Activated CD4-positive, CD25-positive, alpha-beta regulatory T cell treated with anti-CD3 and anti-CD28 coated beads, Interleukin-2, amount 50 U/mL, for 16 hours (primary cell): Measurements from ENCODE around the gene RSAD1.
A peak's percentile ranks its signal among the peaks of the same experiment; 100 is the strongest.

Experiments
- DNase-seq: peaks from one replicate; pipeline ENCODE4 v3.0.0-alpha.2; 2020; ENCODE audit warnings: low read depth, low spot score

Gene RSAD1

DNA sequence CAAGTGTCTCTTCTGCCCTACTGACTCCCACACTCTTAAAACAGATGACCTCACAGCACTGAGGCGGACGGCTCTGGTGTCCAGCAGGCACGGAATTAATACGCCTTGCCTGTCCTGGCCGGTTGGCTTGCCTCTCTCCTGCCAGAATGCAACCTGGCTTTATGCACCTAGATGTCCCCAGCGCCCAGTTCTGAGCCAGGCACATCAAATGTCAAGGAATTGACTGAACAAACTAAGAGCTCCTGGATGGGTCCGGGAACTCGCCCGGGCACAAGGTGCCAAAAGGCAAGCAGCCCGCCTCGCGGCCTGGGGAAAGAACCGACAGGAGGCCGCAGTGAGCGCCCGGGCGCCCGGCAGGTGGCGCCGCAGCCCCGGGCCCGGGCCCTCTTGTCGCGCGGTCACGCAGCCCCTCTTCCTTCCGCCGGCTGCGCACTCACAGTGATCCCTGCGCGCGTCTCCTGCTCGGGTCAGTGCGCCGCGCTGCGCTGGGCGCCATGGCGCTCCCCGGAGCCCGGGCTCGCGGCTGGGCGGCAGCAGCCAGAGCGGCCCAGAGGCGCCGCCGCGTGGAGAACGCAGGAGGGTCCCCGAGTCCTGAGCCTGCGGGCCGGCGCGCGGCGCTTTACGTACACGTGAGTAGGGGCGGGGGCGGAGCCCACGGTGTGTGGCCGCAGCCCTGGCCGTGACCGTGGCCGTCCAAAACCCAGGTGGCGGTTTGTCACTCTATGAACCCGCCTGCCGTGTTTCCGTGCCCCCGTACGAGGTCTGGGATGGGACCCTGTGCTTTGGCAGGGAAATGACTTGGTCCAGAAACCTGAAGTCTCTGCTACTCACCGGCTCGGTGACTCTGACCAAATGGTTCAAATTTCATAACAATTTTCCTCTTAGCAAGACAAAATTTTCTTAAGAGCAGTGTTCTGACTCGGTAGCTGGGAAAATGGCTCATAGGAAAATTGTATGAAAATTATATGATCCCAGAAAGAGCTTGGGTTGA, at the start of gene RSAD1:
Gene RSAD1 (plus strand): TSS at position 470 of the 991 bp plus-strand sequence. CDS start 25 bp downstream, at position 495.
- peak; percentile 69 for DNase-seq

DNA sequence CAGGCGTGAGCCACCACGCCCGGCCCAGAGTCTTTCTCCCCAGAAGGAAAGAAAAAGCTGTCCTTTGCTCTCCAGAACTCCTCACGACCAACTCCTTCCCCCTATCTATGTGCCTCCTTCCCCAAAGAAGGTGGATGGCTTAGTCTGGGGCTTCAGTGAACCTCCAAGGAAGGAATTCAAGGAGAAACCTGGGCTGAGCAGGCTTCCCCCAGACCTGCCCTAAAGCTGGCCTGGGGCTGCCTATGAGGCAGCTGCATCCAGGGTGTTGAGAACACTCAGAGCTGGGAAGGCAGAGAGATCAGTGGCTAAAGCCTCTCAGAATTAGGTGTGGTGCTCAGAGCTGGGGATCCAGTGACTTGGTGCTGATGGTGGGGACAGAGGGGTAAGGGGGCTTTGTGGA, 48.9 kb upstream of the RSAD1 start:
- no peak for DNase-seq

- no peak for DNase-seq
Observed at GRCh38 chr17:50430821-50431618, 47.6 kb upstream of the RSAD1 start.

GRCh38 chr17:50432125-50432762, 46.4 kb upstream of the RSAD1 start:
- DNase-seq, result no peak

DNA sequence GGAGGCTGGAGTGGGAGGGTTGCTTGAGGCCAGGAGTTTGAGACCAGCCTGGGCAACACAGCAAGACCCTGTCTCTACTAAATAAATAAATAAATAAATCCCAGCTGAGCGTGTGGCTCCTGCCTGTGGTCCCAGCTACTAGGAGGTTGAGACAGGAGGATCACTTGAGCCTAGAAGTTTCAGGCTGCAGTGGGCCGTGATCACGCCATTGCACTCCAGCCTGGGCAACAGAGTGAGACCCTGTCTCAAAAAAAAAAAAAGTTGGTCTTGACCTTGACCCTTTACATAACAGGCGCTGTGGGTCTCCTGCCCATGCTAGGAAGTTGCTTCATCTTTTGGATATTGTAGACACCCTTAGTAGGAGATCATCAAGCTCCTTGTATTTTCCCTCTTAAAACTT, 41.3 kb upstream of the RSAD1 start:
- DNase-seq, result no peak

DNA sequence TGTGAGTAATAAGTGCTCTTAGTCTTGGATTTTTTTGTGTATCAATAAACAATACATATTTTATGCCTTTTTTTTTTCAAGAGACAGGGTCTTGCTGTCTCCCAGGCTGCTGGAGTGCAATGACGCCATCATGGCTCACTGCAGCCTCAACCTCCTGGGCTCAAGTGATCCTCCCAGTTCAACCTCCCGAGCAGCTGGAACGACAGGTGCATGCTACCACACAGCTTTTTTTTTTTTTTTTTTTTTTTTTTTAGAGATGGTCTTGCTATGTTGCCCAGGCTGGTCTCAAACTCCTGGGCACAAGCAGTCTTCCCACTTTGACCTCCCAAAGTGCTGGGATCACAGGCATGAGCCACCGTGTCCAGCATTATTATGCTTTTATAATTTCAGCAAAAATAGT, 39.7 kb upstream of the RSAD1 start:
- DNase-seq, result no peak

DNA sequence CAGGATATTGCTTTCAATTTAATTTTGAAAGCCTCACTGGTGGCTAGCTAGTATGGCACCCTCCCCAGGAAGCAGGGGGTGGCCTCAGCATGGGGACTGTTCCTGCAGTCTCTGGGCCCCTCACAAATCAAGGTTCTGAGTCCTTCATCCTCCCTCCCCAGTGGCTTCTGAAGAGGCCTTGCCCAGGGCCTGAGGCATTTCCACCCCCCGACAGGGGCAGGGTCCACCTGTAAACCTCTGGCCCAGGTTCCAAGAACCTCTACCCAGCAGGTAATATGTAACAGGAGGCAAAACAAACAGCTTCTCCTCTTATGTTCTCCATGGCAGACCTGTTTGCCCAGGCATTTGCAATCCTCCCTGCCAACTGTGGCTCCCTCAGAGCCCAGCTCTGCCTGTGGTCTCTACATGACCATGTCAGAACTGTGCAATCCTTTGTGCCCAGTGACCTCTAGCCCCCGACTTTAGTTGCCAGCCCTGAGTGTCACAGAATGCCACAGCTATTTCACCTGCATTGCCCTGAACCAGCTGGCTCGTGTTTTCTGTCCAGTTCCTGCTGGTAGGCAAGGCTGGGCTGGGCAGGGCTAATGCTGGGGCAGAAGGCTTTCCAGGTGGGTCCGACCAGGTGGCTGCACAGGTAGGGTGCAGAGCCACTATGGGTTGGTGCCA, 38.4 kb upstream of the RSAD1 start:
- DNase-seq, result no peak

DNA sequence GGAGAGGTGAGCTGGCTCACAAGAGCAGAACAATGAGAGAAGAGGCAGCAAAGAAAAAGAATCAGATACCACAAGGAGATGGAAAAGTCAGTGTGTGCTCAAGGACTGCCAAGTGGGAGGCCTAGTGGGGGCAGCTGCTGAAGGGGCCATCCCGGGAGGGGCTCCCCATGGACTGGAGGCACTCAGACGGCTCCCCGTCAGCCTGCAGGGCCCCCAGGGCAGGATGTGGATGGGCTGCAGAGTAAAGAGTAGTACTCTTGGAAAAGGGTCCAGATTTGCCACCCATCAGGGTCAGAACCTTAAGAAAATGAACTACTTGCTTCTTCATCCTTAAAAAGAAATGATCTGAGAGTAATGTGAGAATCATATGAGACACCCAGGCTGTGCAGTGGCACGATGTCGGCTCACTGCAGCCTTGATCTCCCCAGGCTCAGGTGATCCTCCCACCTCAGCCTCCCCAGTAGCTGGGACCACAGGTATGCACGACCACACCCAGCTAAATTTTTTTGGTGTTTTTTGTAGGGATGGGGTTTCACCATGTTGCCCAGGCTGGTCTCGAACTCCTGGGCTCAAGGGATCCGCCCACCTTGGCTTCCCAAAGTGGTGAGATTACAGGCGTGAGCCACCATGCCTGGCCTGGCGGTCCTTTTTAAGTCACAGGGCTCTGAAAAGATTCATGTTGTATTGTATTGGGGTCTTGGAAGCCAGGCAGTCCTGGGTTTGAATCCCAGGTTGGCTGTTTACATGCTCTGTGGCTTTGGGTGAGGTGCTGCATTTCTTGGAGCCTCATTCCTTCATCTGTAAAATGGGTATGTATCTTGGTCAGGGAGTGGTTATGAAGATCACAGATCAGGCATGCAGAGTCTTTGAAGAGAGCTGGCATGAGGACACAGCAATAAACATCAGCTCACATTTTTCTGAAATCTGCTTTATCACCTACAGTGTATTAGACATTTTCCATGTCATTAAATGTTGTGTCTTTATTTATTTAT, 37.5 kb upstream of the RSAD1 start:
- DNase-seq, result no peak

DNA sequence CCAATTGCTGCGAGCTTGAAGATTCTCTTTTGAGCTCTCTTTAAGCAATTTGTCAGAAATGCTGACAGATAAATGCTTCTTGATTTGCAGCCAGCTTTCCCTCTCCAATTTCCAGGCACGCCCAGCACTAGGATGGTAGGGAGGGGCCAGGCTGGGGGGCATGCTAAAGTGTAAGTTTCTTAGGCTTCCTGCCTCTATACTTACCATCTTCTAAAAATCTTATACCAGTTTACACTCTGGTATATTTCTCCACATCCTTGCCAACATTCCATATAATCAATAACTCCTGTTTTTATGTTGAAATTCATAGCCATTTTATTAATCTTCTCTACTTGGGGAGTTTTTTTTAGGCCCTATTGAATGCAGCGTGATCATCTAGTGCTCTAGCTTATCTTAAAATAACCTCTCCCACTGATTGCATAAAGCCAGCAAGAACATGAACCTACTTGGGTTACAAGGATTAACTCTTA, 35.1 kb upstream of the RSAD1 start:
- no peak for DNase-seq

DNA sequence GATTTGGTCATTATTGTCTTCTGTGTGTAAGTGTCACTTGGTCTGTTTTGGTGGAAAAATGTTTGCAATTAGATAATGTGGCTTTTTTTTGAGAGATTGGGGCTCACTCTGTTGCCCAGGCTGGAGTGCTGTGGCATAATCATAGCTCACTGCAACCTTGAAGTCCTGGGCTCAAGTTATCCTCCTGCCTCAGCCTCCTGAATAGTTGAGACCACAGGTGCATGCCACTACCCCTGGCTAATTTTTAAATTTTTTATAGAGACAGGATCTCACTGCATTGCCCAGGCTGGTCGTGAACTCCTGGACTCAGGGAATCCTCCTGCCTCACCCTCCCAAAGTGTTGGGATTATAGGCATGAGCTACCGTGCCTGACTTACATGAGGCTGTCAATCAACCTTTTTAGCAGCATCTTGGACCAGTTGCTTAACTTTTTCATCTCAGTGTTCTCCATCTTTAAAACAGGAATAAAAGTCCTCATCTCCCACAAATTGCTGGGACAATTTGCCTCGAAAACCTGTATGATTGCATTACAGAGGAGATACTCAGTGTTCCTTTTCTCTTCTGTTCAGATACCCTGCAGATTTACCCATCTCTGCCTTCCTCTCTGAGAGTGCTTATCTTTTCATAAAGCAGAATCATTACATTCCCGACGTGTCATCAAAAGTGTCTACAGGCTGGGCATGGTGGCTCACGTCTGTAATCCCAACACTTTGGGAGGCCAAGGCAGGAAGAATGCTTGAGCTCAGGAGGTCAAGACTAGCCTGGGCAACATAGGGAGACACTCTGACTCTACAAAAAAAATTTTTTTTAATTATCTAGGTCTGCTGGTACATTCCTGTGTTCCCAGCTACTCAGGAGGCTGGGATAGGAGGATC, 33.6 kb upstream of the RSAD1 start:
- DNase-seq, result no peak

- DNase-seq, result no peak
Observed at GRCh38 chr17:50445730-50446325, 32.8 kb upstream of the RSAD1 start.

DNA sequence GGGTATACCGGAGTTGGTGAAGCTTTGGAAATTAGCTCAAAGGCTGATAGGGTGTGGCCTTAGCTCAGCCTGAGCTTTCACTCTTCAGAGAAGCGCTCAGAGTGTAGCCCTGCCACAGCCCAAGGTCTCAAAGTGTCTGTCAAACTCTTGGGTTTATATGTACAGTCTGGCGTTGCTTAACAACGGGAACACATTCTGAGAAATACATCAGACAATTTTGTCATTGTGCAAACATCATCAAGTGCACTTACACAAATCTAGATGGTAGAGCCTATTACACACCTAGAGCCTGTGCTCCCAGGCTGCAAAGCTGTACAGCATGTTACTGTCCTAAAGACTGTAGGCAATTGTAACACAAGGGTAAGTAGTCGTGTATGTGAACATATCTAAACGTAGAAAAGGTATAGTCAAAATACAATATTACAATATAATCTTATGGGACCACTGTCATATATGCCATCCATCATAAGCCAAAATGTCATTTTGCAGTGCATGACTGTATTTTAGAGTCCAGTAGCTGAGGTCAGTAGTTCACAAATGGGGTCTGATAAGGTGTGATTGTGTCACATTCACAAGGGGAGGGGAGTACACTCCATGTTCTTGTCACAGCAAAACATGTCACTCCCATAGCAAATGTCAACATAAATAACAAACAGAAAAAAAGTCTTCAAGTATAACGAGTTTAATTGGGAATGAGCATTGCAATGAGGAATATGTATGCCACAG, 30.6 kb upstream of the RSAD1 start:
- DNase-seq, result no peak

- no peak for DNase-seq
Observed at GRCh38 chr17:50448643-50449042, 30.0 kb upstream of the RSAD1 start.

DNA sequence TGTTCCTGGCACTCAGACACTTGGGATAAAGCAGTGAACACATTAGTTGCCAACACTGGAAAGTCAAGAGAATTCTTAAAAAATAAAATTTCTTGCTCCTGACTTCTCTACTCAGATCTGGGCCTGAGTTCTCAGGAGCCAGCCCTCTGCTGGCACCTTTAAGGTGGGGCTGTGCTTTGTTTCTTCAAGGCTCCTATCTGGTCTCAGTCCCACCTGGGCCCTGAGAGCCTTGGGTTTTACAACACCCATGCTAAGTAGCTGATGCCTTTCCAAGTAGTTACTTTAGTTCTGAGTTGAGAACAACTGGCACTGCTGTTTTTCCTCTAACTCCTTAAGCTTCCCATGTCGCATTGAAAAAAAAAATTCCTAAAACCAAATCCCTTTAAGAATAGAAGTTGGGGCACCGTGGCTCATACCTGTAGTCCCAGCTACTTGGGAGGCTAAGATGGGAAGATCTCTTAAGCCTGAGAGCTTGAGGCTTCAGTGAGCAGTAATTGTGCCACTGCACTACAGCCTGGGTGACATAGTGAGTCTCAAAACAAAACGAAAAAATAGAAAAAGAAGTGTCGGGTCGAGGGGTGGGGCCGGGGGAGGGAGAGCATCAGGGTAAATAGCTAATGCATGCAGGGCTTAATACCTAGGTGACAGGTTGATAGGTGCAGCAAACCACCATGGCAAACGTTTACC, 26.6 kb upstream of the RSAD1 start:
- no peak for DNase-seq

GRCh38 chr17:50452630-50453300, 25.9 kb upstream of the RSAD1 start:
- DNase-seq, result no peak

DNA sequence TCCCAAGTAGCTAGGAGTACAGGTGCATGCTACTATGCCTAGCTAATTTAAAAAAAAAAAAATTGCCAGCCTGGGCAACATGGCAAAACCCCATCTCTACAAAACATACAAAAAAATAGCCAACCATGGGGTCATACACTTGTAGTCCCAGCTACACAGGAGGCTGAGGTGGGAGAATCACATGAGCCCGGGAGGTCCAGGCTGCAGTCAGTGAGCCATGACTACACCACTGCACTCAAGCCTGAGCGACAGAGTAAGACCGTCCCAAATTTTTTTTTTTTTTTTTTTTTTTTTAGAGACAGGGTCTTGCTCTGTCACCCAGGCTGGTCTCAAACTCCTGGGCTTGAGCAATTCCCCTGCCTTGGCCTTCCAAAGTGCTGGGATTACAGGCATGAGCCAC, 24.8 kb upstream of the RSAD1 start:
- DNase-seq, result no peak

- no peak for DNase-seq
Observed at GRCh38 chr17:50457621-50458020, 21.0 kb upstream of the RSAD1 start.
